Endothelial cell of hepatic sinusoid (primary cell): ENCODE measurements around the gene AGTRAP.

Experiments
- in situ Hi-C: cut with HindIII; loops from 2 replicates; pipeline ENCODE4 v1.10.0; 2017; ENCODE audit warnings: low sequenced_read_pairs

Gene AGTRAP

GRCh38 chr1:11757047-11757446, 21.1 kb downstream of the AGTRAP start:
- in situ Hi-C loops, result no loop called here

- in situ Hi-C loops, result no loop called here
Measured at GRCh38 chr1:11759791-11760190, 23.9 kb downstream of the AGTRAP start.

- in situ Hi-C loops, result no loop called here
Measured at GRCh38 chr1:11761285-11761684, 25.3 kb downstream of the AGTRAP start.

- in situ Hi-C loops, result no loop called here
Measured at GRCh38 chr1:11761988-11762406, 26.1 kb downstream of the AGTRAP start, which contains the start of gene C1orf167. Gene C1orf167 (plus strand): TSS chr1:11762193. CDS start chr1:11764401, 2,208 bp downstream.

GRCh38 chr1:11764115-11764514, 28.2 kb downstream of the AGTRAP start:
- in situ Hi-C loops, result no loop called here

GRCh38 chr1:11764519-11764918, 28.6 kb downstream of the AGTRAP start:
- in situ Hi-C loops, result no loop called here

- in situ Hi-C loops, result no loop called here
Measured at GRCh38 chr1:11765661-11766428, 29.9 kb downstream of the AGTRAP start.

GRCh38 chr1:11766429-11766776, 30.5 kb downstream of the AGTRAP start:
- in situ Hi-C loops, result no loop called here

- in situ Hi-C loops, result no loop called here
Measured at GRCh38 chr1:11767922-11768704, 32.2 kb downstream of the AGTRAP start.

- in situ Hi-C loops, result no loop called here
Measured at GRCh38 chr1:11768821-11769220, 32.9 kb downstream of the AGTRAP start.

GRCh38 chr1:11769274-11769673, 33.3 kb downstream of the AGTRAP start:
- in situ Hi-C loops, result no loop called here

- in situ Hi-C loops, result loop anchor here (10.0 kb wide), 1 partner anchor 55 kb away; no protein-coding TSS in a partner anchor
Measured at GRCh38 chr1:11770011-11770410, 34.1 kb downstream of the AGTRAP start.

GRCh38 chr1:11771481-11772043, 35.6 kb downstream of the AGTRAP start:
- in situ Hi-C loops, result loop anchor here (10.0 kb wide), 1 partner anchor 57 kb away; no protein-coding TSS in a partner anchor

GRCh38 chr1:11772458-11772857, 36.5 kb downstream of the AGTRAP start:
- in situ Hi-C loops, result loop anchor here (10.0 kb wide), 1 partner anchor 58 kb away; no protein-coding TSS in a partner anchor

GRCh38 chr1:11774753-11775152, 38.8 kb downstream of the AGTRAP start:
- in situ Hi-C loops, result loop anchor here (10.0 kb wide), 1 partner anchor 60 kb away; no protein-coding TSS in a partner anchor

- in situ Hi-C loops, result loop anchor here (10.0 kb wide), 1 partner anchor 63 kb away; no protein-coding TSS in a partner anchor
Measured at GRCh38 chr1:11777658-11778322, 41.9 kb downstream of the AGTRAP start.

- in situ Hi-C loops, result loop anchor here (10.0 kb wide), 1 partner anchor 64 kb away; no protein-coding TSS in a partner anchor
Measured at GRCh38 chr1:11778336-11778735, 42.4 kb downstream of the AGTRAP start.

- in situ Hi-C loops, result loop anchor here (10.0 kb wide), 1 partner anchor 64 kb away; no protein-coding TSS in a partner anchor
Measured at GRCh38 chr1:11778844-11779623, 43.1 kb downstream of the AGTRAP start.

GRCh38 chr1:11779715-11780379, 43.9 kb downstream of the AGTRAP start:
- in situ Hi-C loops, result loop anchor here (10.0 kb wide), 1 partner anchor 65 kb away; no protein-coding TSS in a partner anchor
